Adipocyte (in vitro differentiated cells): ENCODE results near the gene TPO.

ENCODE experiments used
- DNase-seq: peaks from one replicate; pipeline ENCODE4 v3.0.0-alpha.2; 2015; ENCODE audit warnings: low read depth
- H3K27me3 ChIP-seq: replicated peaks from 2 replicates; pipeline ENCODE4 v1.7.0; 2013; ENCODE audit warnings: mild to moderate bottlenecking, low read length, moderate library complexity; ENCODE audit not compliant: control insufficient read depth, insufficient read depth
- H3K36me3 ChIP-seq: 2 replicates; pipeline ENCODE4 v1.7.0; 2013; ENCODE audit warnings: low read length, mild to moderate bottlenecking, moderate library complexity; ENCODE audit not compliant: control insufficient read depth, insufficient read depth, severe bottlenecking
- H3K4me1 ChIP-seq: 2 replicates; pipeline ENCODE4 v1.7.0; 2013; ENCODE audit warnings: mild to moderate bottlenecking, low read length, moderate library complexity; ENCODE audit not compliant: control insufficient read depth, insufficient read depth
- H3K4me3 ChIP-seq: 2 replicates; pipeline ENCODE4 v1.7.0; 2013; ENCODE audit warnings: mild to moderate bottlenecking, low read length, moderate library complexity
- H3K9ac ChIP-seq: 2 replicates; pipeline ENCODE4 v1.7.0; 2013; ENCODE audit warnings: mild to moderate bottlenecking, low read length, moderate library complexity
- H3K9me3 ChIP-seq: 2 replicates; pipeline ENCODE4 v1.7.0; 2013; ENCODE audit warnings: mild to moderate bottlenecking, low read length, moderate library complexity; ENCODE audit not compliant: control insufficient read depth

Gene TPO

DNA sequence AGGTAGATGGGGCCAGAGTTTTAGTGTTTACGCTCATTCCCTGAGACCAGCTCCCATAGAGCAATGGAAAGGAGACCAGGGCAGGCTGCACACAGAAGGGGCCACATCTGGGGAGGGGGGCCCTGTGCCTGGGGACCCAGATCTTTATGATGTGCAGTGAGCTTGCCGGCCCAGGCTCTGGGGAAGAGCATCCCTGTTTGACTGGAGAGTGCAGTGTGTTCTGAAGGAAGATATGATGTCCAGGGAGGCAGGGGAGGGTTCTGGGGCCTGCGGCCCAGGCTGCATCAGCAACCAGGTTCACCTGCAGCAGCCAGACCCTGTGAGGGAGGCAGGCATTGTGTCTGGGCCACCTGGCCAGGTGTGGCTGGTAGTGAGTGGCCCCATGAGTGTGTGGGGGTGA, 13.8 kb downstream of the TPO start:
- Histone ChIP-seq H3K4me1 (no peaks in the 10 kb centered on the region), H3K27me3 (peaks cover 2% of the 10 kb centered on the region), H3K4me3 (no peak overlapping the region), H3K9ac (no peak overlapping the region), H3K36me3 (no peaks in the 10 kb centered on the region), H3K9me3 (peaks cover 3% of the 10 kb centered on the region)
- DNase-seq = no peak

DNA sequence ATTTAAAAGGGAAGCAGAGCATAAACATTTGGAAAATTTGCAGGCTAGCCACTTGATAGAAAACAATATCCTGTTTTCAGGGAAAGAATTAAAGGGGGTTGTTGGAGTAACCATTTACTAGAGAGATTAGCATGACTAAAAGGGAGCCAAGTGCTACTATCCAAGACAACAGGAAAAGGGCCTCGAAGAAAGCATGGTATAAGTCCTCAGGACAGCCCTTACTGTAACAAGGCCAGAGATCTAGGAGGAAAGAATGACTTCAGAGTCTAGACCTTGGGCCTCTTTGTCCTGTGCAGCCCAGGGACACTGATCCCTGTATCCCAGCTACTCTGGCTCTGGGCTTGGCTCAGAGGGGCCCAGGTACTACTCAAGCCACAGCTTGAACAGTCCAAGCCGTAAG, 16.6 kb downstream of the TPO start:
- Histone ChIP-seq H3K36me3 (no peaks in the 10 kb centered on the region), H3K9ac (no peak overlapping the region), H3K9me3 (peaks cover 3% of the 10 kb centered on the region), H3K4me3 (no peak overlapping the region), H3K27me3 (peaks cover 6% of the 10 kb centered on the region), H3K4me1 (no peaks in the 10 kb centered on the region)
- DNase-seq = no peak

DNA sequence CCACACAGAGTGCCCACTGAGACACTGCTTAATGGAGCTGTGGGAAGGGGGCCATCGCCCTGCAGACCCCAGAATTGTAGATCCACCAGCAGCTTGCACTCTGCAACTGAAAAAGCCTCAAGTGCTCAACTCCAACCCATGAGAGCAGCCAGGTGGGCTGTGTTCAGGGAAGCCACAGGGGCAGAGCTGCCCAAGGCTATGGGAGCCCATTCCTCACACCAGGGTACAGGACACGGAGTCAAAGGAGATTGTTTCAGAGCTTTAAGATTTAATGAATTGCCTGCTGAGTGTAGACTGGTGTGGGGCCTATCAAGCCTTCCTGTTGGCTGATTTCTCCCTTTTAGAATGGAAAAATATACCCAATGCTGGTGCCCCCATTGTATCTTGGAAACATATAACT, 17.2 kb downstream of the TPO start:
- DNase-seq = no peak
- H3K36me3 ChIP-seq = no peaks in the 10 kb centered on the region
- no peak overlapping the region for H3K9ac ChIP-seq
- no peaks in the 10 kb centered on the region for H3K9me3 ChIP-seq
- H3K4me3 ChIP-seq = no peak overlapping the region
- H3K4me1 ChIP-seq = no peaks in the 10 kb centered on the region
- peaks cover 6% of the 10 kb centered on the region for H3K27me3 ChIP-seq

DNA sequence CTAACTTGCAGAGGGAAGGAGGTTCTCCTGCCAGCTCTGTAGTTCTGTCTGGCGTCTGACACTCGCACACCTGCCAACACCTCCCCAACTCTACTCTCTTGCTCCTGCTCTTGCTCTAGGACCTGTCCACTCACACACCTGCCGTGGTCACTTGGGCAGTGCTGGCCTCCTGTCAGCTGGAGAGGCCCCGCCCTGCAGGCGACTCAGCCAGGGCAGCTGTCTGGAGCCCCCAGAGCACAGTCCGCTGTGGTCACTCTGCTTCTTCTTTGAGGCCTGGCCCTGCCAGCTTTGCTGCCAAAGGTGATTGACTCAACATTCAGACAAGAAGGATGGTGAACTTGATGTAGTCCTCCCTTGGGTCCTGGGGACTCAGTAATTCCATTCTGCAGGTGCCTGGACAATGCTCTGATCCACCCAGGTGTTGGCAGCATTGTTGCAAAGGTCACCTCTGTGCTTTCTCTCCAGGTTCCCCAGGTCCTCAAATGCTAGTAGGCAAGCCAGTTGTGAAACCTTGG, 18.7 kb downstream of the TPO start:
- no peaks in the 10 kb centered on the region for H3K9me3 ChIP-seq
- DNase-seq = no peak

DNA sequence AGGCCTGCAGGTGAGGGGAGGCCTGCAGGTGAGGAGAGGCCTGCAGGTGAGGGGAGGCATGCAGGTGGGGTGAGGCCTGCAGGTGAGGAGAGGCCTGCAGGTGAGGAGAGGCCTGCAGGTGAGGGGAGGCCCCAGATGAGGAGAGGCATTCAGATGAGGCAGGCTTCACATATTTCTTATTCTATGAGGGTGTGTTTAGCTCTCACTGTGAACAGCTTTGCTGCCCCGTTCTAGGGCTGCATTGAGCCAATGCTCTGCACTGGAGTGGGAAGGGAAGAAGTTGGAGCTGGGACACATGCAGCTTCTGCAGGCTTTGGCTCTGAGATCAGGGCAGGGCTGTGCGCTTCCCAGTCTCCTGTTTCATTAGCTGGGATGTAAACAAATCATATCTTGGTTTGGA, 19.5 kb downstream of the TPO start:
- H3K4me3 ChIP-seq = no peak overlapping the region
- H3K9ac ChIP-seq = no peak overlapping the region
- peaks cover 4% of the 10 kb centered on the region for H3K27me3 ChIP-seq
- H3K36me3 ChIP-seq = no peaks in the 10 kb centered on the region
- DNase-seq = no peak
- H3K9me3 ChIP-seq = no peaks in the 10 kb centered on the region
- no peaks in the 10 kb centered on the region for H3K4me1 ChIP-seq

More for the DNA sequence above, 18.7 kb downstream of the TPO start:
- H3K4me3 ChIP-seq = no peak overlapping the region
- H3K27me3 ChIP-seq = peaks cover 4% of the 10 kb centered on the region
- H3K36me3 ChIP-seq = no peaks in the 10 kb centered on the region
- H3K4me1 ChIP-seq = no peaks in the 10 kb centered on the region
- no peak overlapping the region for H3K9ac ChIP-seq

DNA sequence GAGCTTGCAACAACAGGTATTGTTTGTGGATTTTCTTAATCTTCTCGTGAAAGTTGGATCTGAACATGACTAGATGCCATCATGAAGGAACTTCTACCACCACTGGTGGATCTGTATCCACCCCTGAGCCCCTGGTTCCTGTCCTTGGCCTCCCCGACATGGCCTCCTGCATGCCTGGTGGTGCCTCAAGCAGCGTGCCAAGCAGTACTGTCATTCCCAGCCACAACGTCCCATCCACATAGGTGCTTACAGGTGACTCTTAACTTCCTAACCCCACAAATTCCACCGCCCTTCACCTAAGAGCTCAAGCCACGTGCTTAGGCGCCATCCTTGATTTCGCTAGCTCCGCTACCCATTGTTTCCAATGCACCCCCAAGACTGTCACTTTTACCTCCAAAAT, 23.1 kb downstream of the TPO start:
- H3K27me3 ChIP-seq = peaks cover 4% of the 10 kb centered on the region
- no peak overlapping the region for H3K9ac ChIP-seq
- H3K9me3 ChIP-seq = no peaks in the 10 kb centered on the region
- H3K4me1 ChIP-seq = no peaks in the 10 kb centered on the region
- DNase-seq = no peak
- H3K4me3 ChIP-seq = no peak overlapping the region
- H3K36me3 ChIP-seq = no peaks in the 10 kb centered on the region

DNA sequence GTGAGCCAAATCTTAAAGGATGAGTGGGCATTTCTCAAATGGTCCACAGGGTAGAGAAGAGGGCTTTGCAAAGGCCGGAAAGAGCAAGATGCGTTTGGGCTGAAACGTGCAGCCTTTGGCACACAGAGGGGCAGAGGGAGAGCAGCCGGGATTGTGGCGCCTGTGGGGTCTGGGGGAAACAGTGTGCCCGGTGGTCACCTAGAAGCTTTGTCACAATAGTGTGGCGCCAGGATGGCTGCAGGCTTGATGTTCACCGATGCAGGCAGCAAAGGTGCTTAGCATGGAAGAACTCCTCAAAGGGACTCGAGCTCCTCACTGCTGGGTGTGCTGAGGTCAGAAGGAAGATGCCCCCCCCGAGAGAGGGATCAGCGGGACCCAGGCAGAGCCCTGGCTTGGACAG, 23.8 kb downstream of the TPO start:
- DNase-seq = no peak
- Histone ChIP-seq H3K36me3 (no peaks in the 10 kb centered on the region), H3K27me3 (peaks cover 4% of the 10 kb centered on the region)

DNA sequence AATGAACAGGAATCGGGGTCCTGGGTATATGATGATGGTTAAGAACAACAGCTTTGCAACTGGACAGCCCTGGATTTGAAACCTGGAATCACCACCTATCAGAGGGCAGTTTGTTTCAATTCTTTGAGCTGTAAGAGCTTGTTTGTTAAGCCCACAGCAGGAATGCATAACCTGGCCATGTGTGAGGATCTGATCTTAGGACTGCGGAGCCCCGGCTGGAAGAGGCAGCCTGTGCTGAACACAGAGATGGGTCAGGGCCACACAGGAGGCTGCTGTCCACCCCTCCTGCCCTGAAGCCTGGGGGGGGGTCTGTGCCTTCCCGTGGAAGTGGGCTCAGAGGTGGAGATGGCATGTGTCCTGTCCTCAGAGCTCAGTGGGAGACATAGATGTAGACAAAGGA, 24.3 kb downstream of the TPO start:
- Histone ChIP-seq H3K9me3 (no peaks in the 10 kb centered on the region), H3K36me3 (no peaks in the 10 kb centered on the region), H3K4me1 (no peaks in the 10 kb centered on the region), H3K27me3 (peaks cover 4% of the 10 kb centered on the region), H3K4me3 (no peak overlapping the region), H3K9ac (no peak overlapping the region)
- no peak for DNase-seq

More for the DNA sequence above, 23.8 kb downstream of the TPO start:
- no peaks in the 10 kb centered on the region for H3K4me1 ChIP-seq
- H3K9me3 ChIP-seq = no peaks in the 10 kb centered on the region
- no peak overlapping the region for H3K4me3 ChIP-seq
- no peak overlapping the region for H3K9ac ChIP-seq

DNA sequence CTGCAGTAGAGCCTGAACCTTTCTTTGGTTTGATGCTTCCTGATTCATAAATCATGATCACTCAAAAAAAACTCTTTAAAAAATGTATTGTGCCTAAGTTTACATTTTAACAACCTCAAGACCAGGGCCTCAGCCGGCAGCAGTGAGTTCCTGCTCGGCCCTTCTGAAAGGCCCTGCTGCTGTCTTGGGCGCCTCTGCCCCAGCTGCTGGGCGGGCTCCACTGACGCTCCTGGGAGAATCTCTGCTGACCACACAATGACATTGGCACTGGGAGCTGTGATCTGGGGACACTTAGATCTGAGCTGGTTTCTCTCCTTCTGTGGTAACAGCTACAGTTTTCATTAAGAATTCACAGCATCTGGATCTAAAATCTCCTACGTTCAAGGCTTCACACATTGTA, 25.7 kb downstream of the TPO start:
- no peaks in the 10 kb centered on the region for H3K9me3 ChIP-seq
- H3K4me3 ChIP-seq = no peak overlapping the region
- no peaks in the 10 kb centered on the region for H3K4me1 ChIP-seq
- H3K9ac ChIP-seq = no peak overlapping the region
- peaks cover 4% of the 10 kb centered on the region for H3K27me3 ChIP-seq
- DNase-seq = no peak
- no peaks in the 10 kb centered on the region for H3K36me3 ChIP-seq

DNA sequence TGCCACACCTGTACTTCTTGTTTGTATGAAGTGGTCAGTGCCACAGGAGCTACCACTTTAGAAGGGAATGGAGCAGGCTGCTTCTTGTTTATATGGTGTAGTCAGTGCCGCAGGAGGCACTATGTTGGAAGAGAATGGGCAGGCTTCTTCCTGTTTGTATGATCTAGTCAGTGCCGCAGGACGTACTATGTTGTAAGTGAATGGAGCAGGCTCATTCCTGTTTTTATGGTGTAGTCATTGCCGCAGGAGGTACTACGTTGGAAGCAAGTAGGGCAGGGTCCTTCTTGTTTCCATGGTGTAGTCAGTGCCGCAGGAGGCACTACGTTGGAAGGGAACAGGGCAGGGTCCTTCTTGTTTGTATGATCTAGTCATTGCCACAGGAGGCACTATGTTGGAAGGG, 27.3 kb downstream of the TPO start:
- Histone ChIP-seq H3K9ac (no peak overlapping the region), H3K9me3 (no peaks in the 10 kb centered on the region), H3K27me3 (no peaks in the 10 kb centered on the region), H3K4me1 (no peaks in the 10 kb centered on the region), H3K4me3 (no peak overlapping the region), H3K36me3 (no peaks in the 10 kb centered on the region)
- no peak for DNase-seq

DNA sequence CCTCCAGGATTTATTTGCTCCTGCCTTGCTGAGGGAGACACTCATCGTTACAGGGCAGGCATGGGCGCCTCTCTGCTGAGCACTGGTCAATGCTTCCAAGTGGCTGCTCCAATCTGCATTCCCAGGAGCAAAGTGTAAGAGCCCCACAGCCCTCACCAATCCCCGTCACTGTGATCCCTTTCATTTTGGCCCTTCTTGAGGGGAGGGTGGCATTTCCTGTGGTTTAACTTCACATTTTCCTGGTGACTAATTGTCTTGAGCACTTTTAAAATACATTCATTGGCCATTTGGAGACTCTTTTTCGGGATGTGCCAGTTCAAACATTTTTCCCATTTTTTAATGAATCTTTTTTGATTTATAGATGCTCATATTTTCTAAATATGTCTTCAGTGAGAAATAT, 33.0 kb downstream of the TPO start:
- no peak overlapping the region for H3K9ac ChIP-seq
- no peaks in the 10 kb centered on the region for H3K9me3 ChIP-seq
- no peaks in the 10 kb centered on the region for H3K36me3 ChIP-seq

DNA sequence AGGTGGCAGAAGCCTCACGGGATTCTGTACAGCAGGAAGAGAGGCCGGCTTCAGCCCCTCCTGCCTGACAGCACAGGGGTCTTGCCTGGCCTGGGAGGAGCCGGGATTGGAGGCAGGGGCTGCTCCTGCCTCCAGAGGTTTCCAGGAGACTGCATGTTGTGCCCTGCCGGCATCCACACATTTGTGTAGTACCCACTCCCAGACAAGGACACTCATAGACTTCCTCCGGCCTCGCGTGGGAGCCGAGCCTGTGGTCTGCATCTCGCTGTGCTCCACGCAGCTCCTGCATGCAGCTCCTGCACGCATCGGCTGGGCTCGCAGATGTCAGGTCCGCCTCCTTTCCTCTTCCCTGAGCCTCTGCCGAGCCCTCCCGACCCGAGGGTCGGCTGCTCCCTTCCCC, 34.7 kb downstream of the TPO start:
- H3K9ac ChIP-seq = no peak overlapping the region
- no peak overlapping the region for H3K4me3 ChIP-seq
- no peak for DNase-seq
- no peaks in the 10 kb centered on the region for H3K4me1 ChIP-seq
- no peaks in the 10 kb centered on the region for H3K9me3 ChIP-seq
- no peaks in the 10 kb centered on the region for H3K36me3 ChIP-seq
- H3K27me3 ChIP-seq = peaks cover 17% of the 10 kb centered on the region

More for the DNA sequence above, 33.0 kb downstream of the TPO start:
- Histone ChIP-seq H3K27me3 (peaks cover 17% of the 10 kb centered on the region), H3K4me3 (no peak overlapping the region), H3K4me1 (no peaks in the 10 kb centered on the region)
- no peak for DNase-seq
